HepG2 (cell line): ENCODE measurements around the gene ELOVL6. TPM values are rescaled to one million over a fixed set of nuclear protein-coding genes. Genes with fewer than 3 reads are reported as not detected.

Source experiments
- ATAC-seq: fragments of 200-7000 bp; cut with Tn5 transposase; 3 replicates; pipeline ENCODE4 v1.9.1; 2020; ENCODE audit warnings: mild to moderate bottlenecking, moderate library complexity
- BruUV-seq: library from RNA; stranded (reverse); fragments of 400-500 nt; replicated peaks from 2 replicates; lab custom pipeline; 2021; lab: Mats Ljungman, UMichigan
- CTCF ChIA-PET: fragments of 300-600 bp; formaldehyde crosslinking; extraction: SDS; loops from one replicate; lab custom pipeline; 2021; ENCODE audit warnings: low total read pairs, inconsistent platforms, low intra/inter-chr PET ratio; lab: Yijun Ruan, JAX
- POLR2A ChIA-PET: fragments of 350-600 bp; sonication (Branson Sonifier 250); formaldehyde crosslinking; loops from one replicate; lab custom pipeline; 2020; ENCODE audit warnings: antibody characterized with exemption, inconsistent platforms; lab: Yijun Ruan, JAX
- DNase-seq: peaks from one replicate; pipeline ENCODE4 v3.0.0-alpha.2; 2015; ENCODE audit warnings: low spot score
- FAIRE-seq: peaks from 3 replicates; lab custom pipeline; 2011; peaks lifted over from hg19 to GRCh38; lab: Jason Lieb, UNC
- H2AFZ ChIP-seq: one replicate; pipeline ENCODE4 v1.6.1; 2011; ENCODE audit warnings: low read length, inconsistent platforms
- H3K27ac ChIP-seq: fragments of 300-600 bp; 3 replicates; pipeline ENCODE4 v1.8.0; 2011; ENCODE audit warnings: mixed run types, mild to moderate bottlenecking, mixed read lengths, low read length, inconsistent platforms; ENCODE audit not compliant: insufficient read depth; ENCODE audit errors: extremely low read length
- H3K27me3 ChIP-seq, 2 experiments: fragments of 200-600 bp in 1 of 2; 2 replicates in 1 of 2; 3 replicates in 1 of 2; pipeline versions ENCODE4 v1.6.0 to v1.8.0; 2011; ENCODE audit warnings: low read length in 2 of 2, mild to moderate bottlenecking in 2 of 2, moderate library complexity in 2 of 2, inconsistent platforms in 1 of 2; ENCODE audit not compliant: insufficient read depth in 2 of 2, control insufficient read depth in 1 of 2
- H3K36me3 ChIP-seq, 2 experiments: fragments of 200-600 bp in 1 of 2; replicated peaks in 1 of 2; 2 replicates in 1 of 2; 3 replicates in 1 of 2; pipeline versions ENCODE4 v1.5.1 to v1.8.0; 2011; ENCODE audit warnings: low read length in 2 of 2, inconsistent platforms in 1 of 2; ENCODE audit not compliant: insufficient read depth in 2 of 2, control insufficient read depth in 1 of 2
- H3K4me1 ChIP-seq: 2 replicates; pipeline ENCODE4 v1.5.1; 2012; ENCODE audit warnings: low read length, inconsistent platforms; ENCODE audit not compliant: insufficient read depth
- H3K4me2 ChIP-seq: 2 replicates; pipeline ENCODE4 v1.6.0; 2011; ENCODE audit warnings: low read depth, low read length, inconsistent platforms
- H3K4me3 ChIP-seq, 3 experiments: fragments of 200-600 bp in 1 of 3; sonication (generic), shearing (Covaris generic) in 1 of 3; replicated peaks in 1 of 3; 2 replicates each; pipeline ENCODE4 v1.5.1; 2011 to 2016; ENCODE audit warnings: low read length in 3 of 3, inconsistent platforms in 2 of 3, low read depth in 2 of 3, mild to moderate bottlenecking in 2 of 3, control low read depth in 1 of 3, mixed read lengths in 1 of 3; ENCODE audit not compliant: insufficient read depth in 1 of 3
- H3K79me2 ChIP-seq: one replicate; pipeline ENCODE4 v1.6.1; 2011; ENCODE audit warnings: low read length, inconsistent platforms; ENCODE audit not compliant: insufficient read depth
- H3K9ac ChIP-seq: 2 replicates; pipeline ENCODE4 v1.6.0; 2011; ENCODE audit warnings: mild to moderate bottlenecking, low read depth, low read length, inconsistent platforms; ENCODE audit not compliant: insufficient read depth
- H3K9me3 ChIP-seq: 2 replicates; pipeline ENCODE4 v1.5.1; 2012; ENCODE audit warnings: mild to moderate bottlenecking, low read length
- H4K20me1 ChIP-seq: 2 replicates; pipeline ENCODE4 v1.6.0; 2011; ENCODE audit warnings: inconsistent platforms, mild to moderate bottlenecking, low read length, moderate library complexity; ENCODE audit not compliant: insufficient read depth
- FOSL1 ChIP-seq: sonication (generic); formaldehyde crosslinking; IDR thresholded peaks from 2 replicates; pipeline ENCODE4 v1.9.0; 2021; ENCODE audit warnings: missing genetic modification reagents, borderline replicate concordance
- FOXA1 ChIP-seq, 2 experiments: fragments of 450-650 bp in 1 of 2; sonication (generic) in 1 of 2; formaldehyde crosslinking in 1 of 2; IDR thresholded peaks; 2 replicates each; pipeline versions ENCODE4 v1.4.0 to v1.6.1; 2016 to 2020; ENCODE audit warnings: missing genetic modification reagents in 1 of 2
- FOXA3 ChIP-seq: IDR thresholded peaks from 2 replicates; pipeline ENCODE4 v1.6.1; 2016; ENCODE audit warnings: missing genetic modification reagents, missing compliant biosample characterization
- JDP2 ChIP-seq: sonication (generic); formaldehyde crosslinking; IDR thresholded peaks from 2 replicates; pipeline ENCODE4 v1.8.1; 2022; ENCODE audit warnings: missing genetic modification reagents, borderline replicate concordance
- MAFF ChIP-seq: IDR thresholded peaks from 2 replicates; pipeline ENCODE4 v1.6.1; 2011; ENCODE audit warnings: low read depth, low read length, improper control_type of control experiment
- MAFG ChIP-seq: sonication (generic); formaldehyde crosslinking; IDR thresholded peaks from 2 replicates; pipeline ENCODE4 v1.5.1; 2020; ENCODE audit warnings: mild to moderate bottlenecking, missing genetic modification reagents
- MAFK ChIP-seq, 2 experiments: IDR thresholded peaks in 1 of 2; conservative IDR thresholded peaks in 1 of 2; 2 replicates each; pipeline ENCODE4 v1.6.1; 2011; ENCODE audit warnings: improper control_type of control experiment in 2 of 2, low read length in 2 of 2
- MBD4 ChIP-seq: IDR thresholded peaks from 2 replicates; pipeline ENCODE4 v1.6.1; 2012; ENCODE audit warnings: low read length, inconsistent platforms, borderline replicate concordance
- NFE2L2 ChIP-seq: fragments of 150-350 bp; IDR thresholded peaks from 2 replicates; pipeline ENCODE4 v1.6.1; 2014; ENCODE audit warnings: low read length
- RFX1 ChIP-seq: fragments of 450-650 bp; IDR thresholded peaks from 2 replicates; pipeline ENCODE4 v1.6.1; 2017
- SAP130 ChIP-seq: IDR thresholded peaks from 2 replicates; pipeline ENCODE4 v1.6.1; 2016; ENCODE audit warnings: low read depth
- WGBS: methylation state at CpG from one replicate; pipeline ENCODE4 v1.1.6; 2017; ENCODE audit warnings: low lambda C conversion rate; 5-methylcytosine and 5-hydroxymethylcytosine counted together
- in situ Hi-C: cut with HindIII; loops from 2 replicates; pipeline ENCODE4 v1.10.0; 2017; ENCODE audit warnings: low pct_unique_long_range_greater_than_20kb; ENCODE audit not compliant: extremely low pct_ligation_motif_present
- intact Hi-C: fragments of 100-400 bp; cut with micrococcal nuclease; formaldehyde crosslinking; loops from one replicate; pipeline ENCODE4 v1.10.0; 2022; ENCODE audit not compliant: unreplicated experiment
- polyA plus RNA-seq, 8 experiments: library from polyadenylated mRNA; depleted of rRNA in 3 of 8; stranded (reverse) in 7 of 8; unstranded in 1 of 8; fragments of >200 nt; fragmentation: Illumina TruSeq in 4 of 8; extraction: Trizol in 4 of 8; gene quantifications; 2 replicates each; pipeline versions ENCODE4 v1.2.1 to v1.2.3, GENCODE V29; 2011 to 2016; ENCODE audit warnings: low read depth in 4 of 8, missing spikeins in 1 of 8, mixed read lengths in 1 of 8; ENCODE audit not compliant: insufficient read depth in 1 of 8
- total RNA-seq, 5 experiments: library from RNA; depleted of rRNA; stranded (reverse); fragments of >200 nt; fragmentation: Illumina TruSeq; extraction: Trizol; gene quantifications; 2 replicates each; pipeline ENCODE4 v1.2.3, GENCODE V29; 2016; ENCODE audit warnings: low read depth in 1 of 5
- TF ChIP-seq, protein P1 (sequence below): IDR thresholded peaks from 2 replicates; pipeline ENCODE4 v1.4.0; 2020; ENCODE audit warnings: mild to moderate bottlenecking, missing genetic modification reagents
- TF ChIP-seq, protein P2 (sequence below): IDR thresholded peaks from 2 replicates; pipeline ENCODE4 v1.6.1; 2012; ENCODE audit warnings: low read depth, low read length, improper control_type of control experiment

ELOVL6 gene
- total and polyA plus RNA-seq, 2 of the 13 experiments (the other 11 are each of a cell fraction or from before 2014, with no cell fraction given) = 14.1 to 23.2 TPM

DNA sequence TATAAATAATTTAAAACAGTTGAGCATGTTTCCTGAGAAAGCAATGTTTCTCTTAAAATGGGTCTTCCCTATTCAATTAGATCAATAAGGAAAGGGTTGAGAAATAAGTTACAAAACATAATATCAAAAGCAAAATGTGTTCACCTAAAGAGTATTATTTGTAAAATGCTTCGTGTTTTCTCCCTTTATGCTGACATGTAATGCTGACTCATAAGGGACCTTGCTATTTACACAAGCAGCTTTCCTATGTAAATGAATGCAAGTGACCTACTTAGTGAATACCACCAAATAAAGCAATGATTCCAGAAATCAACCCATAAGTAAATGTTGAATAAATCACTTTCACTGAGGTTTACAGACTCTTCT, 91.5 kb downstream of the ELOVL6 start:
- FAIRE-seq (no peak), ATAC-seq (peak; percentile 70; the same call in 2 of the 3 replicates), DNase-seq (peak; percentile 60)
- Histone ChIP-seq H3K9me3 (no peaks in the 10 kb centered on the region), H3K4me3 (no peak overlapping the region), H3K9ac (no peak overlapping the region), H3K36me3 (peaks cover 2 to 5% of the 10 kb centered on the region in 2 experiments; a peak in 3 of 5 replicates), H3K27ac (peak overlapping the region; percentile 42), H3K27me3 (no peaks in the 10 kb centered on the region), H3K79me2 (no peaks in the 10 kb centered on the region), H3K4me1 (peaks cover 12% of the 10 kb centered on the region), H3K4me2 (no peak overlapping the region), H2AFZ (no peak overlapping the region), H4K20me1 (no peaks in the 10 kb centered on the region)
- POLR2A ChIA-PET = no interaction called here
- no TSS peak for BruUV-seq
- 14% methylated on average over 1 of the region's 1 CpG for WGBS
- in situ Hi-C loops (no loop called here), intact Hi-C loops (no loop called here)
- TF ChIP-seq MAFF (peak; percentile 86), NFE2L2 (peak; percentile 75), FOXA3 (CRISPR knock-in tag) (peak; percentile 85), MAFG (CRISPR knock-in tag) (0 out of 2 replicates have a peak, but pooled peaks have one; percentile 32), MAFK (conservative IDR thresholded peaks at IDR 0.05 in 1 of 2, IDR thresholded peaks at IDR 0.05 in 1 of 2; ENCODE audit: low read length in 2 of 2) (peak; percentile 89 to 92), SAP130 (CRISPR knock-in tag) (peak; percentile 25; the same call in 1 of the 2 replicates), JDP2 (no peak), FOSL1 (CRISPR knock-in tag) (peak; percentile 53; the same call in 1 of the 2 replicates), MBD4 (no peak), FOXA1 (IDR thresholded peaks at IDR 0.05) (peak; percentile 33; the same call in 1 of the 2 replicates), FOXA1 (CRISPR knock-in tag; IDR thresholded peaks at IDR 0.05) (peak; percentile 68), RFX1 (no peak)
- TF ChIP-seq, protein P1, sequence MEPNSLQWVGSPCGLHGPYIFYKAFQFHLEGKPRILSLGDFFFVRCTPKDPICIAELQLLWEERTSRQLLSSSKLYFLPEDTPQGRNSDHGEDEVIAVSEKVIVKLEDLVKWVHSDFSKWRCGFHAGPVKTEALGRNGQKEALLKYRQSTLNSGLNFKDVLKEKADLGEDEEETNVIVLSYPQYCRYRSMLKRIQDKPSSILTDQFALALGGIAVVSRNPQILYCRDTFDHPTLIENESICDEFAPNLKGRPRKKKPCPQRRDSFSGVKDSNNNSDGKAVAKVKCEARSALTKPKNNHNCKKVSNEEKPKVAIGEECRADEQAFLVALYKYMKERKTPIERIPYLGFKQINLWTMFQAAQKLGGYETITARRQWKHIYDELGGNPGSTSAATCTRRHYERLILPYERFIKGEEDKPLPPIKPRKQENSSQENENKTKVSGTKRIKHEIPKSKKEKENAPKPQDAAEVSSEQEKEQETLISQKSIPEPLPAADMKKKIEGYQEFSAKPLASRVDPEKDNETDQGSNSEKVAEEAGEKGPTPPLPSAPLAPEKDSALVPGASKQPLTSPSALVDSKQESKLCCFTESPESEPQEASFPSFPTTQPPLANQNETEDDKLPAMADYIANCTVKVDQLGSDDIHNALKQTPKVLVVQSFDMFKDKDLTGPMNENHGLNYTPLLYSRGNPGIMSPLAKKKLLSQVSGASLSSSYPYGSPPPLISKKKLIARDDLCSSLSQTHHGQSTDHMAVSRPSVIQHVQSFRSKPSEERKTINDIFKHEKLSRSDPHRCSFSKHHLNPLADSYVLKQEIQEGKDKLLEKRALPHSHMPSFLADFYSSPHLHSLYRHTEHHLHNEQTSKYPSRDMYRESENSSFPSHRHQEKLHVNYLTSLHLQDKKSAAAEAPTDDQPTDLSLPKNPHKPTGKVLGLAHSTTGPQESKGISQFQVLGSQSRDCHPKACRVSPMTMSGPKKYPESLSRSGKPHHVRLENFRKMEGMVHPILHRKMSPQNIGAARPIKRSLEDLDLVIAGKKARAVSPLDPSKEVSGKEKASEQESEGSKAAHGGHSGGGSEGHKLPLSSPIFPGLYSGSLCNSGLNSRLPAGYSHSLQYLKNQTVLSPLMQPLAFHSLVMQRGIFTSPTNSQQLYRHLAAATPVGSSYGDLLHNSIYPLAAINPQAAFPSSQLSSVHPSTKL = peak; percentile 33; the same call in 1 of the 2 replicates
- TF ChIP-seq, protein P2, sequence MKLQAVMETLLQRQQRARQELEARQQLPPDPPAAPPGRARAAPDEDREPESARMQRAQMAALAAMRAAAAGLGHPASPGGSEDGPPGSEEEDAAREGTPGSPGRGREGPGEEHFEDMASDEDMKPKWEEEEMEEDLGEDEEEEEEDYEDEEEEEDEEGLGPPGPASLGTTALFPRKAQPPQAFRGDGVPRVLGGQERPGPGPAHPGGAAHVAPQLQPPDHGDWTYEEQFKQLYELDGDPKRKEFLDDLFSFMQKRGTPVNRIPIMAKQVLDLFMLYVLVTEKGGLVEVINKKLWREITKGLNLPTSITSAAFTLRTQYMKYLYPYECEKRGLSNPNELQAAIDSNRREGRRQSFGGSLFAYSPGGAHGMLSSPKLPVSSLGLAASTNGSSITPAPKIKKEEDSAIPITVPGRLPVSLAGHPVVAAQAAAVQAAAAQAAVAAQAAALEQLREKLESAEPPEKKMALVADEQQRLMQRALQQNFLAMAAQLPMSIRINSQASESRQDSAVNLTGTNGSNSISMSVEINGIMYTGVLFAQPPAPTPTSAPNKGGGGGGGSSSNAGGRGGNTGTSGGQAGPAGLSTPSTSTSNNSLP = peak; percentile 28; the same call in 1 of the 2 replicates
- CTCF ChIA-PET = no interaction called here
